IPS-NIHi11 (cell line): ENCODE results near the gene BORCS6.
A peak's percentile ranks its signal among the peaks of the same experiment; 100 is the strongest.
"Not testable (repeated sequence)": the region's sequence is repeated elsewhere in the genome, so short reads cannot be mapped to it uniquely, and the experiment has no call there.

ENCODE experiments used
- DNase-seq: peaks from one replicate; pipeline ENCODE4 v3.0.0; 2012; ENCODE audit warnings: mixed read lengths, low spot score

BORCS6 gene

DNA sequence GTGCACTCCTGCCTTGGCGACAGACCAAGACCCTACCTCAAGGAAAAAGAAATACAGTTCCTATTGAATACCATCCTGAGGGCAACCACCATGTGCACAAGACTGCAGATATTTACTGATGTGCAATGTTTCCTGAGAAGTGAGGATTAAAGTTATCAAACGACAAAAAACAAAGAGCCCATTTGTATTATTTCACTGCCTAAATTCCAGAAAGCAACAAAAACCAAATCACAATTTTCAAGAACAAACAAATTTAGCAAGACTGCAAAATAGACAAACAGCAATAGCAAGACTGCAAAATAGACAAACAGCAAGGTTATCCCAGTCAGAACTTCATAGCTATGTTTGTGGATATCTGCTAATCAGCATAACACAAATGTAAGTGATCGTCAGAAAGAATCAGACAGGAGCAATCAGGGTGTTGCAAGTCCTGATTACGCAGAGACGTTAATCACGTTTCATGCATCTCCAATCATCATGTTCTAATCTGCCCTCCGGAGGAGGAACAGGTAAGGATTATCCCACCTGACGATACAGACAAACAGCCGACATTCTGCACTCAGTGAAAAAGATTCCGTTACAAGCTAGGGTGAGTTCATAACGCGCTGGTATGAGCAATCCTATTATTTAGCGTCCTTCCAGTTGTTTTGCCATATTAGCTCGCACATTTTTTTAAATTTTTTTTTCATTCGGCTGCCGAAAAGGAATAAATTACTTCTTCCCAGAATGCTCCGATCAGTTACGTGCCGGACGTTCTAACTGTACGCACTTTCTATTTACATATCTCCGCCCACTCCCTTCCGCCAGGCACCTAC lies 16.7 kb downstream of the BORCS6 start:
- peak; percentile 68 for DNase-seq

DNA sequence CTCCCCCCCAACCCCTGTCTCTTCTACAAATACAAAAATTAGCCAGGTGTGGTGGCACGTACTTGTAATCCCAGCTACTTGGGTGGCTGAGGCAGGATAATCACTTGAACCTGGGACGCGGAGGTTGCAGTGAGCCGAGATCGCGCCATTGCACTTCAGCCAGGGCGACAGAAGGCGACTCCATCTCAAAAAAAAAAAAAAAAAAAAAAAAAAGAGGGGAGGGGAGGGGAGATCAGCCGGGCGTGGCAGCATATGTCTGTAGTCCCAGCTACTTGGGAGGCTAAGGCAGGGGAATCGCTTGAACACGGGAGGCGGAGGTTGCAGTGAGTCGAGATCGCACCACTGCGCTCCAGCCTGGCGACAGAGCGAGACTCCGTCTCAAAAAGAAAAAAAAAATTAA lies 19.8 kb downstream of the BORCS6 start:
- DNase-seq = not testable (repeated sequence)

DNA sequence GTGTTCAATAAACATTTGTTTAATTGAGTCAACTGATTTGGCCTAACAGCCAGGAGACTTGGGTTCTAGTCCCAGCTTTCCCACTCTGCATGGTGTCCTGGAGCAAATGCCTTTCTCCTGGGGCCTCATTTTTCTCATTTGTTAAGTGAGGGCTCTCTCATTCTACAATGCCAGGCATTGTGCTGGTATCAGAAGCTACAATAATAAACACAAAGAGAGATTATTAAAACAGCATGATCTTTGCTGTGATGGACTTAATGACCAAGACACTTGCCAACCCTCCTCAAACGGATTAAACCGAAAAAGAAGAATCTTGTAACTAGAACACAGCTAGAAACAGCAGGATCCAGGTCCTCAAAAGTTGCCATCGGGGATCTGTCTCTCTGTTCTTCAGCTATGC lies 22.5 kb downstream of the BORCS6 start:
- DNase-seq = no peak

DNA sequence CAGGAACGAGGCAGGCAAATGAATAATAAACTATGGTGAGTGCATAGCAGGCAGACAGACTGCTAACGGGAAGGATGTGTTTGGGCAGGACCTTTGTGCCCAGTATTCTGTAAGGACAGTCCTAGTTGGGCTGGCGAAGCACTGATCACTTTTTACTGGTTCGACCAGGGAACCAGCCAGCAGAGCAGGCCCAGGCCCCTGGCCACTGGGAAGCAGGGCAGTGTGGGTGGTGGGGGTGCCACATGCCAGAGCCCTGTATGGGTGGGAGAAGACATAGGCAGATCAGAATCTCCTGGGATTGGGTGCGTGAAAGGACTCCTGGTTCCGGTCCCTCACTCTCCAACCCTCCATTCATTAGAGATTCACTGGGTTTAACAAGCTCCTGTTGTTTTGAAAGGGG lies 23.2 kb downstream of the BORCS6 start:
- DNase-seq = no peak

DNA sequence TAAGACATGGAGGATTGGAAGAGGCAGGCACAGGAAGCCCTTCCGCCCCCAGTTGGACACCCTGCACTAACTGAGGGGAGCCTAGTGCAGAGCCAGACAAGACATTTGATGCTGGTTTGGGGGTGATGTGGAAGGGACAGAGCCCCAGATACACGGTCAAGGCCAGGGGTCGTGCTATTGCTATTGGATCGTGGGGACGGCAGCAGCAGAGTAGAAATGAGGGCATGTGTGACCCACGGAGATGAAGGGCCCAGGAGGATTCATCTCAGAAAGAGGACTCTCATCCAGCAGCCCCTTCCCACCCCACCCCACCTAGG lies 25.2 kb downstream of the BORCS6 start:
- no peak for DNase-seq

DNA sequence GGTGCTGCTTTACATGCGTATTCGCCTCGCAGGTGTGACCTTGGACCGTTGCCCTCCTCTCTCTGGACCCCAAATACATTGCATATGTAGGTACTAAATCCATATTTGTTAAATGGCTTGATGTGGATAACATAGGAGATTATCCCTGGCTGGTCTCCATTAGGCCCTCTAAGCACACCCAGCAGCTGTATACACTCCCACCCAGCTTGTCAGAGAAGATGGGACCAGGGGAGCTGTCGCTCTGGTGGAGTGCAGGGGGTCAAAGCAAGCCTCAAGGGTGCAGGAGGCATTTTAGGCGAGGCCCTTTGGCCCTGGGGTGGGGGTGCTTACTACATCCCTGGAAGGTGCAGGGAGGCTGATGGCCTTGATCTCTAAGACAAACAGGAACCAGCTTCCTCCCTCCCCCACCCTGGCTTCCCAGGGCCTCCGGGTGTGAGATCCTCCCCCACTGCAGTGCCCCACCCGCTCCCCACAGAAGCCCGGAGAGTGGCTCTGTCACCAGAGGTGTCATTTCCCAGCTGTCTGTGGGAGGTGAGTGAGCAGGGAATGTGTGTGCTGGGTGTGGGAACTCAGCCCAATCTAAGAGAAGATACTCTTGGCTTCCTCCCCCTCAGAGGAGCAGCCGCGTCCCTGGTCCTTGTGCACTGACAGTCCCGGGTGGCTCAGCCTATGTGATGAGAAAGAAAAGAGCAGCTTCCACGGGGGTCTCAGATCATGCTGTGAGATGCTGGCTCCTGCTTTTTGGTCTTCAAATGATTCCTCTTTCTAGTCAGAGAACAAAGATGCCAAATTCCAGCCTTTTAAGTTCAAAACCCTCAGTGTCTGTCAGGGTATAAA lies 25.8 kb downstream of the BORCS6 start:
- no peak for DNase-seq

DNA sequence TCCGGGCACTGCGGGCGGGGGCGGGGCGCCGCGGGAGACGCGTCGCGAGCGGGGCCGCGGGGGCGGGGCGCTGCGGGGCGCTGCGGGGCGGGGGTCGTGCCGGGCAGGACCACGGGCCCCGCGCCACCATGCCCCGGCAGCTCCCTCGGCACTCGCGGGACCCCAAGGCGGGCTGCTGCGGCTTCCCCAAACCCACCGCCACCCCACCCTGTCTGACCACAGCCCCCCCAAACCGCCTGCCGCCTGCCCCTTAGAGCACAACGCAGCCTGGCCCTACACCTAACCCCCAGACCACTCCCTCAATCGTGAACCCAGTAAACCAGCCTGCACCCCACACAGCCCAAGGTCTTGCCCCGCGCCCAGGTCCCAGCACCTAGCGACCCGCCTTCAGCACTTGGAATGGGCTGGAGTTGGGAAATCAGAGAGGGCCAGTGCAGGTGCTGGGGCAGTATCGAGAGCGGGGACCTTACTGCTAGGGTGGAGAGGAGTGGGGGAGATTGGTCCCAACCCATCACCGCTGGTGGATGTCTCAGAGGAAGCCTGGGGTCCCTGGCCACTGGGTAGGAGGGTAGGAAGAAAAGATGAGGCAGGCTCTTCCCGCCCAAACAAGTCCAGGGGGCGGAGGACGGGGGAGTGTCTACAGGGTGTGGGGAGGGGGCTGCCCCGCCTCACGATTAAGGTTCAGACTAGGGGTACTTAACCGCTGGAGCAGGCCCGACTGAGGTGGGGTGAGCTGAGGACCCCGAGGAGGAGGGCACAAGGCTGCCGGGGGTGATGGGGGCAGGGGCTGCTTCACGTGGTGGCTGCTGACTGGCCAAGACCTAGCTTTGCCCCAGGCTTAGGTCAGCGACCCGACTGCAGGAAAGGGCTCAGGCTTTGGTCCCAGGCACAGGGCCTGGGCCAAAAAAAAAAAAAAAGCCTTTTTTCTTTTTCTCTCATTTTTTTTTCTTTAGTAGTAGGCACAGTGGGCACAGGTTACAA lies 26.7 kb downstream of the BORCS6 start:
- DNase-seq = peak; percentile 74

DNA sequence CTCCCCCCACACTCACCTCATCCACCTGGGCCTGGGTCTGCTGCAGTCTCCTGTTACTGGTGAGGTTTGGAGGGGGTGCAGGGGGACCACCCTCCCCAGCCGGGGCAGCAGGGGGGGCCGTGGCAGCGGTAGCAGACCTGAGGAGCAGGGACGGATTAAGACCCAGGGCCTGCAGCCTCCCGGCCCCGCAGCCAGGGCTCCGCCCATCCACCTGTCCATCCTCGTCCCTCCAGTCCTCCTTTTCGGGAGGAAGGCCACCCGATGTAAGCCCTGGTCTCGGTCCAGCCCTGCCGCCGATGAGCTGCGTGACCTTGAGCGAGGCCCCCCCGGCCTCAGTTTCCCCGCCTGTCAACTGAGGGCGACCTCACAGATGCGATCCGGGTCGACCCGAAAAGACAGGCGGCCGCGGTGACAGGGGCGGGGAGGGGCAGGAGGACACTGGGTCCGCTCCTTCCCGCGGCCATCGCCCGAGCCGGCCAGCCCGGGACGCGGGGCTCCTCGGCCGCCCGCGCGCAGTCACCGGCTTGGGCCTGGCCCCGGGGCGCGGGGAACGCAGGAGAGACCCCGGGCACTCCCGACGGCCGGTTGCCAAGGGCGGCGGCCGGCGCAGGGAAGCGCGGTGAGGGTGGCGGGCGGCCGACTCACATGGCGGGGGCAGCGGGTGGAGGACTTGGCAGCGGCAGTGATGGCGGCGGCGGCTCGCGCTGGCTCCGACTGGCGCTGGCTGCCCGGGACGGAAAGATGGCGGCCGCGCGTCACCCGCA lies 27.6 kb downstream of the BORCS6 start, which contains the start of gene VAMP2:
Gene VAMP2 (minus strand): TSS at position 716 of the 764 bp plus-strand sequence. CDS start 69 bp downstream, at position 647.
- no peak for DNase-seq

DNA sequence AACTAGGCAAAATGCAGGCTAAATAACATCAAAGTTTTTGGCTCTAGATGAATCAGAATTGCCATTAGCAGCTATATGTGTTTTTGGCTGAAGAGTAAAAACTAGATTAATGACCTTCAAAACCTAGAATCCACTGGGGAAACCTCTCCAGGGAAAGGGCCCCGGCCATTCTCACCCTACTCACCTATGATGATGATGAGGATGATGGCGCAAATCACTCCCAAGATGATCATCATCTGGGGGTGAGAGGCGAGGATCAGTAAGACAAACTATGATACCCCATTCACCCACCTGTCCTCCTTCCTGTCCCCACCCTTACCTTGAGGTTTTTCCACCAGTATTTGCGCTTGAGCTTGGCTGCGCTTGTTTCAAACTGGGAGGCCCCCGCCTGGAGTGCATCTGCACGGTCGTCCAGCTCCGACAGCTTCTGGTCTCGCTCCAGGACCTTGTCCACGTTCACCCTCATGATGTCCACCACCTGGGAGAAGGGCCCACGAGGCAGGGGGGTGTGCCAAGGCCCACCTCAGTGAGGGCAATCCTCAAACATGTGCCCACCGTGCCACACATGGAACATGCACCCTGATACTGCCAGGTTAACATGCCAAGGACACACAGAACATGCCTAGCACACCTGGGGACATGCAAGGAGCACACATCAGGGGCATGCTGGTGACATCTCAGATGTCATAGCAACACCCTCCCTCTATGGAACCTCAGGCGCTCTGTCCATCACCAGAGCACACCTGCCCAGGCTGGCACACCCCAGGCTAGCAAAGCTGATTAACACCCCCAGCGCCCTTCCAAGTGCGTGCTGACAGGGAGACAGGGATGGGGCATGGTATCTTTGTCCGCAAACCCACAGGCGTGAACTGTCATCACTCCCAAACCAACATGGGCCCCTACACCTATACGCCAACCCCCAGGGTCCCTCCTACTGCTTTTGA lies 28.4 kb downstream of the BORCS6 start:
- DNase-seq = no peak

DNA sequence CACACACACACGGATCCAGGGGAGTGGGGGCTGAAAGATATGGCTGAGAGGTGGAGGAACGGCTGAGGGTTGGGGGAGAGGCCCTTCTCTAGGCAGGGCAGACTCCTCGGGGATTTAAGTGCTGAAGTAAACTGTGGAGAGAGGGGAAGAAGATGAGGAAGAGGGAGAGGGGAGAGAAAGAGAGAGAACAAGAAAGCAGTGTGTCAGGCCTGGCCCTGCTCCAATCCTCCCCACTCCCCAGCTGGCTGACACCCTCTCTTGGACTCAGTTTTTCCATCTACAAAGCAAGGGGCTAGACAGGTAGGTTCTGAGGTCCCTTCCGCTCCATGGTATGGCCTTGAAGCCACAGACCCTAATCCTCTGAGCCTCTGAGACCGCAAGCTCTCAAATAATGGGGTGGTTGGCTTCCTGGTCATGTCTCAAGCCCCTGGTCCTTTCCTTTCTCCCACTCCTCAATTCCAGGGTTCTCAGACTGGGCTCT lies 29.2 kb downstream of the BORCS6 start:
- DNase-seq = no peak

DNA sequence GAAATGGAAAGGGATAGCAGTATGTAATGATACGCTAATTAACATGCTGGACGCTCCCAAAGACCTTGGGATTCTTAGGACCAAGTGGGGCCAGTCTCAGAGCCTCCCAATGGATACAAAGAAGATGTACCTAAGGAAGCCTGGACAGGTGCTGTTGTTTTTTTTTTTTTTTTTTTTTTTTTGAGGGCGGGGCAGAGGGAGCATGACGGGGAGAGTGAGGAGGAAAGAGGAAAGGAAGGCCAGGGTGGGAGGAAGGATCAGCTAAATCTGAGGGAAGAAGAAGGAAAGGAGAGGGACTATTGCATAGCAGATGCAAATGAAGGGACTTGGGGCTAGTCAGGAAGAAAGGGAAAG lies 29.8 kb downstream of the BORCS6 start:
- DNase-seq = no peak

DNA sequence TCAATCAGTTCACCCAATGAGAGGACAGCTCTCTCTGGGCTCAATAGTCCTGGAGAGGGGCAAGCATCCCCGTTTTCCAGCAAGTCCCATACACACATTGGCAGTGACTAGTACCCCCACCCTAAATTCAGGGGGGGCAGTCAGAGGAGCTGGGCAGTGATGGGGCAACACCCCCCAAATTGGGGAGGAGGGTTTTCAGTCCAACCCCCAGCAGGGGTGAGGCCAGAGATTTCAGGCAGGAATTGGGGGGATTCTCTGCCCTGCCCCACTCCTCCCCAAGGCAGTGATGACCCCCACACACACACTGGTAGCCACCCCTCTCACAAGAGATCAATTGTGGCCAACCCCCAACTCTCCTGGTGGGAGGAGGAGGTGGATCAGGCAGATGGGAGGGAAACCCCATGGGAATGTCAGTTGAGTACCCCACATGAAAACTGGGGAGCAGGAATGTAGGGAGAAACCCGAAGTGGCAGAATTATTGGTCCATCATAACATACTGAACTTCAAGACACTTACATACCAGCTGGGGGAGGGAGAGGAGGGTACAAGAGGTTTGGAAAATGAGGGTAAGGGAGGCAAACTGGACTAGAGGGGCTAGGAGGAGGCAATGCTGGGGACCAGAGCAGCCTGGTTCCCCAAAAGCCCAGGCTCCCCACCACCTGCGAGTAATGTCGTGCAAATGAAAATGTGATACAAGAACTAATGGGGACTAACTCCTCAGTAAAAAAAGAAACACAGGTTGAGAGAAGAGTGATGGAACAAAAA lies 30.3 kb downstream of the BORCS6 start:
- no peak for DNase-seq

DNA sequence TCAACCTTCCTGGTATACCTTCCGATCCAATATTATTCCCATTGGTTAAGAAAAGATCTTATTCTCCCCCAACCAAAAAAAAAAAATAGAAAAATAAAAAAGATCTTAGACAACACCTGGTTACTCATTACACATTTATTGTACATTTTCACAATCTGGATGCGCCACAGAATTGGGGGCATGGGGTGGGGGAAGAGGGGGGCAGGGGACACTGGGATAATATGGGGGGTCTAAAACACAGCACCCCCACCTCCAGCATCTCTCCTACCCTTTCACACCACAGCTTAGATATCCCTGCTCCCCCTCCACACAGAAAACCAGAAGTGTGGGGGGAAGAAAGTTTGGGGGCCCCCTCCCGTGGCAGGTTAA lies 31.0 kb downstream of the BORCS6 start:
- no peak for DNase-seq

DNA sequence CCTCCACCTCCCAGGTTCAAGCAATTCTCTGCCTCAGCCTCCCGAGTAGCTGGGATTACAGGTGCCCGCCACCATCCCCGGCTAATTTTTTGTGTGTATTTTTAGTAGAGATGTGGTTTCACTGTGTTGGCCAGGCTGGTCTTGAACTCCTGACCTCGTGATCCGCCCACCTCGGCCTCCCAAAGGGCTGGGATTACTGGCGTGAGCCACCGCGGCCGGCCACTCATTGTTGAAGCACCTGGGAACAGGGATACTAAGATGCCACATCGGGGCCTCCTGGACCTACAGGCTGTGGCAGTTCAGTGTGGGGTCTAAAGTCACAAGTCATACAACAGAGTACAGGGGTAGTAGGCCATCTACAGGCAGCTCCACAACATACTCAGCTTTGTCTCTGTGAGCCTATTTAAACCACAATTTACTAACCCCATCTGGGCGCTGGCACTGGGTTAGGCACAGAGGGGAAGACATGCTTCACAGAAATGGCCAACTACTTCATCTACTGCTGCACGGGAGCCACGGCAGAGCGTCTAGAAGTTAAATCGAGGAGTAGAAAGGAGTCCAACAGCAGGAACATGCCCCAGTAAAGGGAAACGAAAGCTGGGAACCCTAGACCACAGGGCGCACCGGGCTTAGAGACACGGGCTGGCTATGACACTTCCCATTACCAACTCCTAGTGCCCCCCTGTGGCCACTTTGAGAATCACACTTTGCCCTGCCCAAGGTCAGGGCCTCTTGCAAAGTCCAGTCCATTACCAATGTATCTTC lies 31.5 kb downstream of the BORCS6 start:
- DNase-seq = peak; percentile 67

DNA sequence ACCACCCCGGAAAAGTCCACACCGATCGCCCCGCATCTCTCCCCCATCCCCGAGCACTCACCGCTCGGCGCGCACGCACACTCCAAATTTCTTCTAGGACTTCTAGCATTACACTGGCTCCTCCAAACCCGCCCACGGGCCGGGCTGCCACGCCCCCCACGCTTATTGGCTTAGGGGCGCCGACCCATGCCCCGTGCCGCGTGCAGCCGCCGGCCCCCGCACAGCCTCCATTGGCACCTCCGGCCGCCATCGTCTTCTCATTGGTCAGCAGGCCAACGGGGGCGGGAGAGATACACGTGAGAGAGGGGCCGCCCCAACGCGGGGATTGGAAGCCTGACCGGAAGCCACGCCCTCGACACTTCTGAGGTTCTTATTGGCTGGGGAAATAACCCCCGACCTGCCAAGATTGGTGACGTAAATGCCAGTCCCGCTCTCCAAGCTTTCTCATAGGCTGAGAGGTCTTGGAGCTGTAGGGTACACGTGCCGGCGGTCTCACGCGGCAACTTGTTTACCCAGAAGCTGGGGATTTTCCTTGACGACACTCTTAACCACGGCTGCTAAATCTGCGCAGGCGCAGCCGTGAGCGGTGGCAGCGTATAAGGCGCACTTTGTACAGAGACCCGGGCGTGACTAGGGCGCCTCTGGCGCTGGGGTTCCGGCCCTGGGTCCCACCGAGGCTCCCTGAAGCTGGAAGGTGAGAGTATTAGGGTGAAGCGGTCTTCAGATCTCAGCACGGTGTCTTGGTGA lies 33.6 kb downstream of the BORCS6 start:
- peak; percentile 89 for DNase-seq

DNA sequence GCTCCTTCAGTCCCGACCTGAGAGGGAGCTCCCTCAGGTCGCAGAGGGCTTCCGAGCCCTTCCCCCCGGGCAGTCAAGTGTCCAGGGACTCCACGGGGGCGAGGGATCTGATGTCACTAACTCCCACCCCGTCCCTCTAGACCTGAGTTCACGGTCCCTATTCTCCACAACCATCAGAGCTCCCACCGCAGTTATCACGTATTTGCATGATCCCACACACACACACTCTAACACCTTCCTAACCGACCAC lies 34.1 kb downstream of the BORCS6 start:
- DNase-seq = no peak

DNA sequence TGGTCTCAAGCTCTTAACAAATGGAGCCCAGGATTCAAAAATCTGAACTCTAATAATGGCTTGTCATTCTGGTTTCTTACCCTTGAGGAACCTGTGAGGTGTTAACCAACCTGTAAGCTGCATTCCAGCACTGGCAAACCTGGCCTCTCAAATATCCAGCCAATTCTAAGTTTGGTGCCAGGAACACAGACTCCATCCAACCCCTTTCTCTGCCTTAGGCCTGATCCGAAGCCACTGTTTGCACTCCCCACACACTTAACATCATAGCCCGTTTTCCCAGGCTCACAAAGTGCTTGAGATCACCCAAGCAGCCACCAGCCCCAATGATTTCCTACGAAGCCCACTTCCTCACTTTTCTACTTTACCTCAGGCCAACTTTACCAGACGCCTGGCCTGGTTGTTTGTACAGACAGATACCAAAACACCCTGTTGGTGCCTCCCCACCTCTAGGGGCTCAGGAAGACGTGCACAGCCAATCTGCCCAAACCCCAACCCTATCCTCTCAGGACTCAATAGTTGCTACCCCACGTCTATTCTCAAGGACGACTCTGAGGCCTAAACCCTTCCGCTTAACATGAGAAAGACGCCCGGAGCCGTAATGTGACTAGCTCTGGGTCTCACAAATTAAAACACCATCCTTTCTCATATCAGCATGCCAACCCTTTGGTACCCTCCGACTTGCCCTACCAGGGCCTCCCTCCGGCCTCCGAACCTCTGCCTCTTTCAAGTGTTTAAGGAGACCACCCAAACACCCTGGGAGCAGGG lies 34.6 kb downstream of the BORCS6 start:
- DNase-seq = no peak
